CD14-positive monocyte (primary cell): ENCODE results near the gene TMEM218. TPM values are rescaled to one million over a fixed set of nuclear protein-coding genes. Genes with fewer than 3 reads are reported as not detected.

ENCODE experiments used
- DNase-seq, 3 donors: peaks; one replicate each; pipeline ENCODE4 v3.0.0-alpha.2; 2011 to 2022
- H2AFZ ChIP-seq: 2 replicates; pipeline ENCODE4 v1.6.0; 2012; ENCODE audit warnings: mild to moderate bottlenecking, low read depth, low read length, inconsistent platforms; ENCODE audit not compliant: insufficient read depth, poor library complexity, severe bottlenecking
- H3K27ac ChIP-seq, 2 donors: 1 replicate in 1 of 2; 2 replicates in 1 of 2; pipeline ENCODE4 v1.5.1; 2012 to 2013; ENCODE audit warnings: low read length in 2 of 2, control low read depth in 1 of 2, inconsistent platforms in 1 of 2, low read depth in 1 of 2, mild to moderate bottlenecking in 1 of 2
- H3K27me3 ChIP-seq, 2 donors: one replicate each; pipeline versions ENCODE4 v1.6.0 to v1.6.1; 2011 to 2013; ENCODE audit warnings: low read length in 2 of 2; ENCODE audit not compliant: control insufficient read depth in 2 of 2, insufficient read depth in 2 of 2
- H3K36me3 ChIP-seq, 2 donors: replicated peaks in 1 of 2; 1 replicate in 1 of 2; 2 replicates in 1 of 2; pipeline versions ENCODE4 v1.5.1 to v1.6.1; 2012 to 2013; ENCODE audit warnings: low read length in 2 of 2, control low read depth in 1 of 2, inconsistent platforms in 1 of 2, mild to moderate bottlenecking in 1 of 2; ENCODE audit not compliant: insufficient read depth in 2 of 2, control insufficient read depth in 1 of 2
- H3K4me1 ChIP-seq, 2 donors: 1 replicate in 1 of 2; 2 replicates in 1 of 2; pipeline versions ENCODE4 v1.5.1 to v1.6.1; 2012 to 2013; ENCODE audit warnings: low read length in 2 of 2, control low read depth in 1 of 2, inconsistent platforms in 1 of 2, mild to moderate bottlenecking in 1 of 2, moderate library complexity in 1 of 2; ENCODE audit not compliant: insufficient read depth in 2 of 2, control insufficient read depth in 1 of 2
- H3K4me2 ChIP-seq: replicated peaks from 2 replicates; pipeline ENCODE3; 2012; ENCODE audit warnings: low read length, moderate library complexity, mild to moderate bottlenecking; ENCODE audit not compliant: poor library complexity, severe bottlenecking; ENCODE audit errors: extremely low read depth
- H3K4me3 ChIP-seq, 3 experiments: fragments of 200-600 bp in 1 of 3; sonication (generic) in 1 of 3; replicated peaks in 1 of 3; 1 replicate in 2 of 3; 2 replicates in 1 of 3; pipeline ENCODE4 v1.5.1; 2011 to 2013; ENCODE audit warnings: low read length in 3 of 3, mild to moderate bottlenecking in 3 of 3, control low read depth in 2 of 3, low read depth in 2 of 3, inconsistent platforms in 1 of 3, moderate library complexity in 1 of 3
- H3K79me2 ChIP-seq: 2 replicates; pipeline ENCODE4 v1.6.0; 2012; ENCODE audit warnings: mild to moderate bottlenecking, control low read depth, inconsistent platforms, low read length, moderate library complexity; ENCODE audit not compliant: insufficient read depth
- H3K9ac ChIP-seq: 2 replicates; pipeline ENCODE4 v1.6.0; 2017; ENCODE audit warnings: low read length, mild to moderate bottlenecking; ENCODE audit not compliant: insufficient read depth, poor library complexity, severe bottlenecking
- H3K9me3 ChIP-seq, 2 donors: replicated peaks in 1 of 2; 1 replicate in 1 of 2; 2 replicates in 1 of 2; pipeline versions ENCODE4 v1.5.1 to v1.6.1; 2012 to 2013; ENCODE audit warnings: low read length in 2 of 2, control low read depth in 1 of 2; ENCODE audit not compliant: control insufficient read depth in 1 of 2, insufficient read depth in 1 of 2
- H4K20me1 ChIP-seq: 2 replicates; pipeline ENCODE4 v1.6.0; 2012; ENCODE audit warnings: mild to moderate bottlenecking, low read length, control low read depth, moderate library complexity; ENCODE audit not compliant: insufficient read depth
- H3K27ac Mint-ChIP-seq, 7 donors: one replicate each; pipeline ENCODE4 v1.8.0; 2020; ENCODE audit warnings: mild to moderate bottlenecking in 7 of 7, mixed read lengths in 7 of 7, moderate library complexity in 6 of 7, inconsistent platforms in 2 of 7
- H3K27me3 Mint-ChIP-seq, 3 donors: one replicate each; pipeline ENCODE4 v1.8.0; 2021 to 2022; ENCODE audit warnings: low read depth in 3 of 3, mild to moderate bottlenecking in 3 of 3, mixed read lengths in 3 of 3, moderate library complexity in 3 of 3, inconsistent platforms in 1 of 3
- H3K36me3 Mint-ChIP-seq, 2 donors: one replicate each; pipeline ENCODE4 v1.8.0; 2020; ENCODE audit warnings: mixed read lengths in 2 of 2, inconsistent platforms in 1 of 2, mild to moderate bottlenecking in 1 of 2
- H3K4me1 Mint-ChIP-seq: one replicate; pipeline ENCODE4 v1.8.0; 2020; ENCODE audit warnings: mild to moderate bottlenecking, mixed read lengths
- H3K4me3 Mint-ChIP-seq, 2 donors: one replicate each; pipeline ENCODE4 v1.8.0; 2020; ENCODE audit warnings: mild to moderate bottlenecking in 2 of 2, mixed read lengths in 2 of 2, moderate library complexity in 1 of 2
- H3K9me3 Mint-ChIP-seq, 7 donors: one replicate each; pipeline ENCODE4 v1.8.0; 2020 to 2022; ENCODE audit warnings: mixed read lengths in 7 of 7, mild to moderate bottlenecking in 6 of 7, moderate library complexity in 6 of 7, inconsistent platforms in 2 of 7
- WGBS: methylation state at CpG from one replicate; pipeline ENCODE4 v1.1.5; 2013; ENCODE audit warnings: missing lambda C conversion rate; ENCODE audit not compliant: insufficient coverage; 5-methylcytosine and 5-hydroxymethylcytosine counted together
- intact Hi-C, 2 donors: fragments of 100-400 bp; cut with micrococcal nuclease; formaldehyde crosslinking; loops; one replicate each; pipeline versions ENCODE4 v1.15.0 to v1.15.1; 2023
- polyA plus RNA-seq, 3 donors: library from polyadenylated mRNA; depleted of rRNA in 1 of 3; unstranded in 2 of 3; stranded (reverse) in 1 of 3; fragments of 300-500 nt in 2 of 3; fragments of >200 nt in 1 of 3; fragmentation: Illumina TruSeq in 2 of 3; gene quantifications; 1 replicate in 2 of 3; 2 replicates in 1 of 3; pipeline ENCODE4 v1.2.3, GENCODE V29; 2012 to 2021
- TF ChIP-seq, protein P1 (sequence below): fragments of 200-600 bp; IDR thresholded peaks from one replicate; pipeline ENCODE4 v1.8.0; 2022; ENCODE audit warnings: antibody characterized with exemption, mild to moderate bottlenecking

The TMEM218 gene
- polyA plus RNA-seq, 3 donors = 40.3 to 57.7 (median 55.7) TPM

DNA sequence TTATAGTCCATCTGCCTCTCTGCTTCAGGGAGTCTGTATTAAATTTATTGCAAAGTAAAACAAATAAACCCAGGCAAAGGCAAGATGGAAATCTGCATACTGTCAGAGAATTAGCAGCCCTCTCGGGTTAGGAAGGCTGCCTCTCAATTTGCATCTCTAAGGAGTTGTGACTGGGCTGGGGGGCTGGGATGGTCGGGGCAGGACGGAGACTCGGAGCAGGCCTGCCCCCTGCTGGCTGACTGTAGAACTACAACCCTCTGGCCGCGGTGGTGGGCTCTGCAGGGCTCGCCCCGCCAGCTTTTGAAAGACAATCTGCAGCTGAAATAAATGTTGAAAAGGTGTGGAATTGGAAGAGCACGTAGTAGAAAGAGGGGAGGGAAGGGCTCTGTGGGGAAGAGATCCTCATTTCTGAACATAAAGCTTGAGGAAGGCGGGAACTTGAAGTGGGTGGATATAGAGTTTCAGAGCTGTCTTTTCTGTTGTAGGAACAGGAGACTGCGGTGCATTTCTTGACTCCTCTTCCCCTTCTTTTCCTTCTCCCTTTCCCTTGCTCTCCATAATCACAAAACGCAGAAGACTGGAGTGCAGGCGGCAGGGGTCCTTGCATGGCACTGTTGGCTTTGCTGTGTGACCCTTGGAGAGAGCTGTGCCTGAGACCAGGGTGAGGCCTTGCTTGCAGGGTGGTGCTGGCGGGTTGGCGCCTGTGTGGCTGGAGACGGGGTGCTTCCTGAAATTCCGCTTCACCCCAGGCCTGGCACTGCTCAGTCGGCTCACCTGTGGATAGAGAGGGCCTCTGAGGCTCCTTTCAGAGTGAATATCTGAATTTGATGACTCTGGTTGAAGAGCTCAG, 30.5 kb upstream of the TMEM218 start:
- Histone ChIP-seq H2AFZ (peak overlapping the region; percentile 13), H3K4me2 (no peak overlapping the region), H3K9ac (no peak overlapping the region), H3K79me2 (no peaks in the 10 kb centered on the region), H3K27ac (no peak overlapping the region), H4K20me1 (no peaks in the 10 kb centered on the region), H3K9me3 (no peaks in the 10 kb centered on the region), H3K4me3 (no peak overlapping the region), H3K4me1 (peaks cover 2 to 6% of the 10 kb centered on the region in 2 donors), H3K27me3 (peaks cover 0 to 13% of the 10 kb centered on the region in 2 donors), H3K36me3 (no peaks in the 10 kb centered on the region)
- Mint-ChIP-seq H3K36me3 (no peaks in the 10 kb centered on the region), H3K9me3 (peaks cover 0 to 2% (median 0%) of the 10 kb centered on the region in 7 donors), H3K4me1 (peaks cover 4% of the 10 kb centered on the region), H3K27me3 (peaks cover 18 to 30% (median 27%) of the 10 kb centered on the region in 3 donors), H3K27ac (peak overlapping the region in 1 of 7 donors; percentile 64), H3K4me3 (peak overlapping the region in 1 of 2 donors; percentile 57)
- intact Hi-C loops = loop anchor here (1.0 to 2.0 kb wide), 2 partner anchors 179 to 180 kb away; no protein-coding TSS in a partner anchor
- peak; percentile 19 to 49 (median 46) for DNase-seq
- TF ChIP-seq, protein P1, sequence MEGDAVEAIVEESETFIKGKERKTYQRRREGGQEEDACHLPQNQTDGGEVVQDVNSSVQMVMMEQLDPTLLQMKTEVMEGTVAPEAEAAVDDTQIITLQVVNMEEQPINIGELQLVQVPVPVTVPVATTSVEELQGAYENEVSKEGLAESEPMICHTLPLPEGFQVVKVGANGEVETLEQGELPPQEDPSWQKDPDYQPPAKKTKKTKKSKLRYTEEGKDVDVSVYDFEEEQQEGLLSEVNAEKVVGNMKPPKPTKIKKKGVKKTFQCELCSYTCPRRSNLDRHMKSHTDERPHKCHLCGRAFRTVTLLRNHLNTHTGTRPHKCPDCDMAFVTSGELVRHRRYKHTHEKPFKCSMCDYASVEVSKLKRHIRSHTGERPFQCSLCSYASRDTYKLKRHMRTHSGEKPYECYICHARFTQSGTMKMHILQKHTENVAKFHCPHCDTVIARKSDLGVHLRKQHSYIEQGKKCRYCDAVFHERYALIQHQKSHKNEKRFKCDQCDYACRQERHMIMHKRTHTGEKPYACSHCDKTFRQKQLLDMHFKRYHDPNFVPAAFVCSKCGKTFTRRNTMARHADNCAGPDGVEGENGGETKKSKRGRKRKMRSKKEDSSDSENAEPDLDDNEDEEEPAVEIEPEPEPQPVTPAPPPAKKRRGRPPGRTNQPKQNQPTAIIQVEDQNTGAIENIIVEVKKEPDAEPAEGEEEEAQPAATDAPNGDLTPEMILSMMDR = peak; percentile 100
- 29% methylated on average over 16 of the region's 18 CpGs for WGBS

DNA sequence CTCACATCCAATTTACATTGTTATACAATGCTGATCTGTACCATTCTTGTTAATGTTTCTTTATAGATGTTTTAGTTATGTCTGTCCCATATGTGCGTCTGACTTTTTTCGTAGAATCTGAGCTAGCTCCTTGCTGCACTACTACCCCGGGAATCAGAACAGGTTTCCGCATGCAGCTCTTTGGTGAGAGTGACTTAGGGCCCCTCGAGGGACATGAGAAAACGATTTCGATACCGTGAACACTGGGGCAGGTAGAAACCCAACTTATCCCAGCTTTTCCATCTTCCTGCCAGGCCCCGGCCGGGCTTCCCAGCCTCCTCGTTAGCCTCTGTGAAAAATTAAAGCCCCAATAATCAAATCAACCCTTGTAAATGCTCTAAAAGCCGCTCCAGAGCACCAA, 29.8 kb upstream of the TMEM218 start:
- intact Hi-C loops = loop anchor here in 1 of 2 donors (1.0 kb wide), 1 partner anchor 179 kb away; no protein-coding TSS in a partner anchor
- WGBS = 62% methylated on average over 12 of the region's 12 CpGs
- peaks cover 0 to 13% of the 10 kb centered on the region in 2 donors for H3K27me3 ChIP-seq
- H4K20me1 ChIP-seq = no peaks in the 10 kb centered on the region
- H3K4me2 ChIP-seq = no peak overlapping the region
- H2AFZ ChIP-seq = no peak overlapping the region
- no peak for DNase-seq
- H3K4me3 Mint-ChIP-seq = no peak overlapping the region
- no peak overlapping the region for H3K9ac ChIP-seq
- H3K9me3 Mint-ChIP-seq = peaks cover 0 to 2% (median 0%) of the 10 kb centered on the region in 7 donors
- no peak overlapping the region for H3K27ac Mint-ChIP-seq
- H3K4me1 Mint-ChIP-seq = peaks cover 4% of the 10 kb centered on the region
- peaks cover 21 to 30% (median 24%) of the 10 kb centered on the region in 3 donors for H3K27me3 Mint-ChIP-seq
- no peak overlapping the region for H3K27ac ChIP-seq
- H3K36me3 Mint-ChIP-seq = no peaks in the 10 kb centered on the region
- no peaks in the 10 kb centered on the region for H3K79me2 ChIP-seq
- TF ChIP-seq, protein P1 = no peak
- H3K9me3 ChIP-seq = no peaks in the 10 kb centered on the region
- H3K4me1 ChIP-seq = peaks cover 2 to 6% of the 10 kb centered on the region in 2 donors
- no peak overlapping the region for H3K4me3 ChIP-seq
- no peaks in the 10 kb centered on the region for H3K36me3 ChIP-seq
